Measurements from ENCODE around the gene OPHN1.

DNA sequence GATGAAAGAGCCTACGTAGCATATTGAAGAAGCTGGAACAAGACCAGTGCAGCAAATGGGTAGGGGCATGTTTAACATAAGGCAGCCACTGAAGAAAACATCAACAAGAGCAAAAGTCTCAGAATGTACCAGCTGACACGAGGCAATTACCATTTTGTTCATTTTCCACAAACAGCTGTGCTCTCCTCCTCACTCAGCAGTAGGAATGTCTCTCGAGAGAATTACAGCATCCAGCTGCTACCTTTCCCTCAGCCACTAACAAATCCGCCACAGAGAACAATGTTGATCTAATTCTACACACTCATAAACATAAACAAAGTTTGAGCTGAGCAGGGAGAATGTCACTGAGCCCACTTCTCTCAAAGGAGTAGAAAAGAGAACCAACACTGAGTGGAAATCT lies 68.0 kb downstream of the OPHN1 start:
- TF ChIP-seq POLR2A (IDR thresholded peaks at IDR 0.05; ENCODE audit: low read depth) (no peak), POLR2AphosphoS5 (IDR thresholded peaks at IDR 0.05) (no peak)
